DND-41 (cell line): ENCODE data around the gene EXTL1.

Source experiments
- EZH2 ChIP-seq: IDR thresholded peaks from 3 replicates; pipeline ENCODE4 v1.6.1; 2012; ENCODE audit warnings: borderline replicate concordance, low read depth, mild to moderate bottlenecking, moderate library complexity, low read length, inconsistent platforms; ENCODE audit not compliant: severe bottlenecking
- TF ChIP-seq, protein P1 (sequence below): IDR thresholded peaks from 2 replicates; pipeline ENCODE4 v1.5.1; 2012; ENCODE audit warnings: borderline replicate concordance, low read length, moderate library complexity, mild to moderate bottlenecking; ENCODE audit not compliant: poor library complexity, severe bottlenecking; ENCODE audit errors: extremely low read depth

DNA sequence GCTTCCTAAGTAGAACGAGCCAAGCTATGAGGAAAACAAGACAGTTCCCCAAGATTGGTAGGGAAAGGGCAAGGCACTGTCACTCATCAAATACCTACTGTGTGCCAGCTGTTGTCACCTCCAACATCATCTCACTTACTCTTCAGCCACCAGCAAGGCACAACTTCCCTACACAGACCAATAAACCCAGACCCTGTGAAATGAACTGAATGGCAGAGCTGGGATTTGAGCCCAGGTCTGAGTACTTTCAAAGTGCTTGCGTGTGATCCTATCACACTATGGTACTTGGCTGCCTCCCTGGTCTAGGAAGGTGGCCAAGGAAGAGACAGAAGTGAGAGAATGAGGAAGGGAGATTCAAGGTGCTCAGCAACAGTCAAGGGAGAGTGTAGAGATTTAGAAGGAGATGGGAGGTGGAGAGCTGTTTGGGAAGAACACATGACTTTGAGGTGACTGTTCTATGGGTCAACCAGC is 62.6 kb downstream of the EXTL1 start:
- TF ChIP-seq, protein P1, sequence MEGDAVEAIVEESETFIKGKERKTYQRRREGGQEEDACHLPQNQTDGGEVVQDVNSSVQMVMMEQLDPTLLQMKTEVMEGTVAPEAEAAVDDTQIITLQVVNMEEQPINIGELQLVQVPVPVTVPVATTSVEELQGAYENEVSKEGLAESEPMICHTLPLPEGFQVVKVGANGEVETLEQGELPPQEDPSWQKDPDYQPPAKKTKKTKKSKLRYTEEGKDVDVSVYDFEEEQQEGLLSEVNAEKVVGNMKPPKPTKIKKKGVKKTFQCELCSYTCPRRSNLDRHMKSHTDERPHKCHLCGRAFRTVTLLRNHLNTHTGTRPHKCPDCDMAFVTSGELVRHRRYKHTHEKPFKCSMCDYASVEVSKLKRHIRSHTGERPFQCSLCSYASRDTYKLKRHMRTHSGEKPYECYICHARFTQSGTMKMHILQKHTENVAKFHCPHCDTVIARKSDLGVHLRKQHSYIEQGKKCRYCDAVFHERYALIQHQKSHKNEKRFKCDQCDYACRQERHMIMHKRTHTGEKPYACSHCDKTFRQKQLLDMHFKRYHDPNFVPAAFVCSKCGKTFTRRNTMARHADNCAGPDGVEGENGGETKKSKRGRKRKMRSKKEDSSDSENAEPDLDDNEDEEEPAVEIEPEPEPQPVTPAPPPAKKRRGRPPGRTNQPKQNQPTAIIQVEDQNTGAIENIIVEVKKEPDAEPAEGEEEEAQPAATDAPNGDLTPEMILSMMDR: no peak
- TF ChIP-seq EZH2: no peak
